Stomach (tissue), 9 donors: Measurements from ENCODE around the gene IMPG1. TPM values are rescaled to one million over a fixed set of nuclear protein-coding genes. Genes with fewer than 3 reads are reported as not detected.

Experiments used
- DNase-seq, 2 donors: peaks; one replicate each; pipeline versions ENCODE4 v3.0.0 to v3.0.0-alpha.2; 2013 to 2019
- H3K27ac ChIP-seq, 5 donors: fragments of 200-600 bp in 4 of 5; sonication (generic) in 4 of 5; one replicate each; pipeline ENCODE4 v1.5.1; 2013 to 2019; ENCODE audit warnings: mild to moderate bottlenecking in 1 of 5, moderate library complexity in 1 of 5
- H3K27me3 ChIP-seq, 3 donors: fragments of 200-600 bp; sonication (generic); one replicate each; pipeline ENCODE4 v1.5.1; 2017 to 2019; ENCODE audit warnings: mixed run types in 1 of 3
- H3K36me3 ChIP-seq, 4 donors: fragments of 200-600 bp; sonication (generic); 1 replicate in 3 of 4; 2 replicates in 1 of 4; pipeline ENCODE4 v1.5.1; 2016 to 2019
- H3K4me1 ChIP-seq, 4 donors: fragments of 200-600 bp; sonication (generic); one replicate each; pipeline ENCODE4 v1.5.1; 2016 to 2019
- H3K4me3 ChIP-seq, 4 donors: fragments of 200-600 bp; sonication (generic) in 3 of 4; one replicate each; pipeline ENCODE4 v1.5.1; 2016 to 2019; ENCODE audit warnings: mild to moderate bottlenecking in 1 of 4
- H3K9me3 ChIP-seq, 4 donors: fragments of 200-600 bp; sonication (generic); one replicate each; pipeline ENCODE4 v1.5.1; 2016 to 2019
- EP300 ChIP-seq: sonication (generic); formaldehyde crosslinking; IDR thresholded peaks from one replicate; pipeline ENCODE4 v1.6.1; 2017; ENCODE audit warnings: antibody characterized with exemption
- POLR2A ChIP-seq, 4 donors: fragments of 450-650 bp; IDR thresholded peaks; one replicate each; pipeline ENCODE4 v1.6.1; 2016; ENCODE audit warnings: antibody characterized with exemption in 4 of 4, control low read depth in 2 of 4, mild to moderate bottlenecking in 1 of 4, moderate library complexity in 1 of 4
- POLR2AphosphoS5 ChIP-seq, 3 donors: sonication (generic); formaldehyde crosslinking; IDR thresholded peaks; one replicate each; pipeline ENCODE4 v1.6.1; 2016; ENCODE audit warnings: antibody characterized with exemption in 3 of 3
- WGBS, 5 donors: extraction: QIAGEN DNeasy Blood & Tissue Kit in 3 of 5; methylation state at CpG; one replicate each; pipeline versions ENCODE4 v1.1.5 to v1.1.7; 2013 to 2018; 5-methylcytosine and 5-hydroxymethylcytosine counted together
- intact Hi-C: fragments of 100-400 bp; cut with DNase I; formaldehyde crosslinking; loops from one replicate; pipeline ENCODE4 v1.15.1; 2023; ENCODE audit warnings: low total_unique reads
- polyA plus RNA-seq, 3 donors: library from polyadenylated mRNA; stranded (reverse); fragments of 200-250 nt; gene quantifications; one replicate each; pipeline ENCODE4 v1.2.3, GENCODE V29; 2013
- total RNA-seq, 5 donors: library from RNA; depleted of rRNA; stranded (reverse); fragments of >200 nt; gene quantifications; one replicate each; pipeline versions ENCODE4 v1.1.0 to v1.2.3, GENCODE V29; 2014 to 2016
- TF ChIP-seq, protein P1 (sequence below), 7 experiments: fragments of 450-650 bp in 4 of 7; fragments of 200-600 bp in 3 of 7; sonication (generic) in 3 of 7; IDR thresholded peaks; one replicate each; pipeline ENCODE4 v1.5.1; 2016 to 2019; ENCODE audit warnings: antibody characterized with exemption in 7 of 7, control low read depth in 2 of 7, mild to moderate bottlenecking in 1 of 7
- donor health status: healthy with polysubstance abuse.
- donor health status: Bipolar disorder and iron deficiency.
- donor health status: healthy.

IMPG1 gene
- total and polyA plus RNA-seq, 8 donors, result not detected

DNA sequence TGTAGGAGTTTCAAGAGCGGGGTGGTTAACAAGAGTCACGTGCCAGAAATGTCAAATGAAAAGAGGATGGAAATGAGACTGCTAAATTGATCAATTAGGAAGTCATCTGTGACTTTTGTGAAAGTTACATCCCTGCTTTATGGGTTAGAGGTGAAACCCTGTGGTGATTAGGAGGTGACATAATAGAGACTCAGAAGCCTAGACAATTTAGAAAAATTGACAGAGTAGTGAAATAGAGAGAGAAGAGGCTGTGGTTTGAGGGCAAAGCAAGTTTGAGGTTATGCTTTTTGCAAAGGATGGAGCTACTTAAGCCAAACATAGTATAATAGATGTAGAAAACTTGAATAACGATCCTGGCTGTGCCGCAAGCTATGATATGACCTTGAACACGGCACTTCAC lies 71.8 kb downstream of the IMPG1 start:
- no peak for TF ChIP-seq EP300
- no peak for TF ChIP-seq POLR2A (IDR thresholded peaks at IDR 0.05)
- TF ChIP-seq, protein P1, sequence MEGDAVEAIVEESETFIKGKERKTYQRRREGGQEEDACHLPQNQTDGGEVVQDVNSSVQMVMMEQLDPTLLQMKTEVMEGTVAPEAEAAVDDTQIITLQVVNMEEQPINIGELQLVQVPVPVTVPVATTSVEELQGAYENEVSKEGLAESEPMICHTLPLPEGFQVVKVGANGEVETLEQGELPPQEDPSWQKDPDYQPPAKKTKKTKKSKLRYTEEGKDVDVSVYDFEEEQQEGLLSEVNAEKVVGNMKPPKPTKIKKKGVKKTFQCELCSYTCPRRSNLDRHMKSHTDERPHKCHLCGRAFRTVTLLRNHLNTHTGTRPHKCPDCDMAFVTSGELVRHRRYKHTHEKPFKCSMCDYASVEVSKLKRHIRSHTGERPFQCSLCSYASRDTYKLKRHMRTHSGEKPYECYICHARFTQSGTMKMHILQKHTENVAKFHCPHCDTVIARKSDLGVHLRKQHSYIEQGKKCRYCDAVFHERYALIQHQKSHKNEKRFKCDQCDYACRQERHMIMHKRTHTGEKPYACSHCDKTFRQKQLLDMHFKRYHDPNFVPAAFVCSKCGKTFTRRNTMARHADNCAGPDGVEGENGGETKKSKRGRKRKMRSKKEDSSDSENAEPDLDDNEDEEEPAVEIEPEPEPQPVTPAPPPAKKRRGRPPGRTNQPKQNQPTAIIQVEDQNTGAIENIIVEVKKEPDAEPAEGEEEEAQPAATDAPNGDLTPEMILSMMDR (IDR thresholded peaks at IDR 0.05), result no peak
- TF ChIP-seq POLR2AphosphoS5 (IDR thresholded peaks at IDR 0.05), result no peak
- no peak overlapping the region for H3K27ac ChIP-seq
- no peak for DNase-seq
- H3K36me3 ChIP-seq, result no peaks in the 10 kb centered on the region
- no peaks in the 10 kb centered on the region for H3K4me1 ChIP-seq
- no peaks in the 10 kb centered on the region for H3K27me3 ChIP-seq
- no peaks in the 10 kb centered on the region for H3K9me3 ChIP-seq
- 82 to 91% (median 86%) methylated on average over 5 of the region's 5 CpGs for WGBS, 5 donors
- no peak overlapping the region for H3K4me3 ChIP-seq
- intact Hi-C loops, result no loop called here

DNA sequence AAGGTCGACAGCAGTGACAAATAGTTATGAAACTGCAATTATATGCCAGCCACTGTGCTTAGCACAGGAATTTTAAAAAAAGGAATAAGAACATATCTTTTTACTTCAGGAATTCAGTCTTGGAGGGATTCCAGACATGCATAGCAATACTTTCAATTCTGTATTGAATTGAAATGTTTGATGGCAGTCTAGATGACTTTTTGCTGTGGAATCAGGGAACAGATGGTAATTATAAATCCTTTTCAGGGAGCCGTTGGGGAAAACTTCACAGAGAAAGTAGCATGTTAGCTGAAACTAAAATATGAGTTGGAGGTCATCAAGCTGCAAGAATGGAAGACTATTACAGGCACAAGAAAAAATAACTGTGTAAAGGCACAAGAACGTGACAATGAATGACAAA lies 74.8 kb downstream of the IMPG1 start:
- Histone ChIP-seq H3K4me1 (no peaks in the 10 kb centered on the region), H3K9me3 (no peaks in the 10 kb centered on the region), H3K27me3 (peaks cover 0 to 3% (median 0%) of the 10 kb centered on the region in 3 donors), H3K36me3 (no peaks in the 10 kb centered on the region), H3K27ac (no peak overlapping the region), H3K4me3 (no peak overlapping the region)
- 54 to 65% (median 56%) methylated on average over 3 of the region's 3 CpGs for WGBS, 5 donors
- DNase-seq, result no peak
- TF ChIP-seq EP300, result no peak
- intact Hi-C loops, result no loop called here

- no peak overlapping the region for H3K4me3 ChIP-seq
- DNase-seq, result no peak
- WGBS, 5 donors, result 49 to 62% (median 55%) methylated on average over 6 of the region's 6 CpGs
- TF ChIP-seq POLR2A (IDR thresholded peaks at IDR 0.05) (no peak), POLR2AphosphoS5 (IDR thresholded peaks at IDR 0.05) (no peak), EP300 (no peak)
- TF ChIP-seq, protein P1 (IDR thresholded peaks at IDR 0.05), result no peak
- H3K27me3 ChIP-seq, result peaks cover 0 to 3% (median 0%) of the 10 kb centered on the region in 3 donors
- H3K9me3 ChIP-seq, result no peaks in the 10 kb centered on the region
- no peaks in the 10 kb centered on the region for H3K36me3 ChIP-seq
- H3K27ac ChIP-seq, result no peak overlapping the region
- intact Hi-C loops, result no loop called here
- no peaks in the 10 kb centered on the region for H3K4me1 ChIP-seq
These were observed 79.0 kb downstream of the IMPG1 start for GRCh38 chr6:75993236-75994162.

DNA sequence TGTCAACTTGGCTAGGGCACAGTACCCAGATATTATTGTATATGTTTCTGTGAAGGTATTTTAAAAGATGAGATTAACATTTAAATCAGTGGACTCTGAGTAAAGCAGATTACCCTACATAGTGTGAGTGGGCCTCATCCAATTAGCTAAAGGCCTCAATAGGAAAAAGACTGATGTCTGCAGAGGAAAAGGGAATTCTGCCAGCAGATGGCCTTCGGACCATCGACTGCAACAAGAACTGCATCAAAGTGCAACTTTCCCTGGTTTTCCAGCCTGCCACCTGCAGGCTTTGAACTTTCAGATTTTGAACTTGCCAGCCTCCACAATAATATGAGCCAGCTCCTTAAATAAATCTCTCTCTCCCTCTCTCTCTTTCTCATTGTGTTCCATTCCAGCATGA lies 80.5 kb downstream of the IMPG1 start:
- Histone ChIP-seq H3K9me3 (no peaks in the 10 kb centered on the region), H3K4me1 (no peaks in the 10 kb centered on the region), H3K36me3 (no peaks in the 10 kb centered on the region), H3K27ac (no peak overlapping the region), H3K27me3 (peaks cover 0 to 3% (median 0%) of the 10 kb centered on the region in 3 donors), H3K4me3 (no peak overlapping the region)
- intact Hi-C loops, result no loop called here
- DNase-seq, result no peak
- 45 to 65% (median 58%) methylated on average over 2 of the region's 2 CpGs for WGBS, 5 donors
- TF ChIP-seq, protein P1 (IDR thresholded peaks at IDR 0.05), result no peak
- TF ChIP-seq POLR2AphosphoS5 (IDR thresholded peaks at IDR 0.05) (no peak), POLR2A (IDR thresholded peaks at IDR 0.05) (no peak), EP300 (no peak)

DNA sequence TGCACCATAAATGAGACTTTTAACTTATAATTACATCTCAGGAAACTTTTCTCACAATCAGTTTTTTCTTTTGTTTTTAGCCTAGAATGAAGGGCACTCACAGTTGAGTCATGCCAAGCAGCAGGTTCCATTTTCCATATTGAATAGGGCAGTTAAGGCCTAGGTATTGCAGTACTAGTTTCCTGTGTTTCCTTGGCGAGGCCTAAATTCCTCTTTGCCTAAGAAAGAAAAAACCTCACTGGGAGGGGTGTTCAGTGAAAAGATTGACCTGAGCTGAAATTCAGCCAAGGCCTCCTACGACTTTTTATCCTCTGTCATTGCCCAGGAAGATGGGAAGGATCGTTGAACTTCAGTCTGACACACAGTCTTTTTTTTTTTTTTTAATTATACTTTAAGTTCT lies 85.5 kb downstream of the IMPG1 start:
- intact Hi-C loops, result no loop called here
- H3K27me3 ChIP-seq, result no peaks in the 10 kb centered on the region
- 70 to 85% (median 78%) methylated on average over 3 of the region's 3 CpGs for WGBS, 5 donors
- TF ChIP-seq EP300 (no peak), POLR2A (IDR thresholded peaks at IDR 0.05) (no peak)
- TF ChIP-seq, protein P1 (IDR thresholded peaks at IDR 0.05), result no peak
- no peaks in the 10 kb centered on the region for H3K9me3 ChIP-seq
- no peaks in the 10 kb centered on the region for H3K36me3 ChIP-seq
- no peak overlapping the region for H3K27ac ChIP-seq
- no peaks in the 10 kb centered on the region for H3K4me1 ChIP-seq
- DNase-seq, result no peak
- no peak overlapping the region for H3K4me3 ChIP-seq
